ENCODE results near the gene ST14.

The ST14 gene

GRCh38 chr11:130160498-130161155 lies 1.0 kb downstream of the ST14 start:
- TF ChIP-seq CTCF (IDR thresholded peaks at IDR 0.05; ENCODE audit: control extremely low read depth, extremely low read depth, low read depth, missing control alignments) = no peak
- POLR2A ChIA-PET = no interaction called here
- CTCF ChIA-PET = interaction anchor here (1.4 to 1.8 kb wide), 2 partner anchors 28 to 238 kb away, joined by 3 to 4 read pairs; no protein-coding TSS in a partner anchor
- no peak for DNase-seq (ENCODE audit: extremely low spot score)

GRCh38 chr11:130161441-130162145 lies 2.0 kb downstream of the ST14 start:
- ChIA-PET POLR2A (no interaction called here), CTCF (interaction anchor here (1.4 to 1.8 kb wide), 2 partner anchors 29 to 239 kb away, joined by 3 to 4 read pairs; no protein-coding TSS in a partner anchor)
- no peak for DNase-seq (ENCODE audit: extremely low spot score)
- TF ChIP-seq CTCF (IDR thresholded peaks at IDR 0.05; ENCODE audit: control extremely low read depth, extremely low read depth, low read depth, missing control alignments) = no peak

GRCh38 chr11:130162733-130163132 lies 3.2 kb downstream of the ST14 start:
- ChIA-PET POLR2A (no interaction called here), CTCF (interaction anchor here (1.8 kb wide), 1 partner anchor 30 kb away, joined by 4 read pairs; no protein-coding TSS in a partner anchor)
- DNase-seq (ENCODE audit: extremely low spot score) = no peak
- TF ChIP-seq CTCF (IDR thresholded peaks at IDR 0.05; ENCODE audit: control extremely low read depth, extremely low read depth, low read depth, missing control alignments) = no peak

- no peak for DNase-seq (ENCODE audit: extremely low spot score)
- CTCF ChIA-PET = no interaction called here
- TF ChIP-seq CTCF (IDR thresholded peaks at IDR 0.05; ENCODE audit: control extremely low read depth, extremely low read depth, low read depth, missing control alignments) = no peak
- POLR2A ChIA-PET = no interaction called here
These were observed 4.0 kb downstream of the ST14 start for GRCh38 chr11:130163346-130164220.

GRCh38 chr11:130164221-130164570 lies 4.6 kb downstream of the ST14 start:
- TF ChIP-seq CTCF (IDR thresholded peaks at IDR 0.05; ENCODE audit: control extremely low read depth, extremely low read depth, low read depth, missing control alignments) = no peak
- ChIA-PET CTCF (no interaction called here), POLR2A (no interaction called here)
- DNase-seq (ENCODE audit: extremely low spot score) = no peak
